Mucosa of descending colon (tissue), 3 donors: ENCODE results near the gene CFAP300. TPM values are rescaled to one million over a fixed set of nuclear protein-coding genes. Genes with fewer than 3 reads are reported as not detected.

Source experiments
- ATAC-seq: fragments of 200-7000 bp; cut with Tn5 transposase; one replicate; pipeline ENCODE4 v1.9.1; 2020; ENCODE audit warnings: mild to moderate bottlenecking, moderate library complexity
- DNase-seq, 3 donors: peaks; one replicate each; pipeline ENCODE4 v3.0.0-alpha.2; 2020
- H3K36me3 ChIP-seq: fragments of 200-600 bp; one replicate; pipeline ENCODE4 v1.8.0; 2021; ENCODE audit warnings: low read depth, mild to moderate bottlenecking
- H3K4me1 ChIP-seq: fragments of 200-600 bp; one replicate; pipeline ENCODE4 v1.8.0; 2021; ENCODE audit warnings: low read depth, mild to moderate bottlenecking
- H3K4me3 ChIP-seq: fragments of 200-600 bp; one replicate; pipeline ENCODE4 v1.8.0; 2021; ENCODE audit warnings: mild to moderate bottlenecking
- H3K9me3 ChIP-seq: fragments of 200-600 bp; one replicate; pipeline ENCODE4 v1.8.0; 2021; ENCODE audit warnings: mild to moderate bottlenecking
- CTCF ChIP-seq: fragments of 200-600 bp; IDR thresholded peaks from one replicate; pipeline ENCODE4 v1.8.0; 2022; ENCODE audit warnings: antibody characterized with exemption, mild to moderate bottlenecking
- intact Hi-C, 2 donors: fragments of 100-400 bp; cut with DNase I in 1 of 2; cut with micrococcal nuclease in 1 of 2; formaldehyde crosslinking; loops; one replicate each; pipeline versions ENCODE4 v1.11.0 to v1.11.1; 2022; cut with DNase I, micrococcal nuclease
- long read RNA-seq, 2 donors: library from polyadenylated mRNA; unstranded; transcript quantifications; one replicate each; pipeline ENCODE4 v2.0.0, GENCODE V29; 2019 to 2021
- total RNA-seq, 3 donors: library from RNA; stranded (reverse); fragmentation: NEBNext Ultra II Directional in 2 of 3; extraction: Animal tissue kit (Norgen Biotek cat#: 25700) in 2 of 3; gene quantifications; one replicate each; pipeline versions ENCODE4 v1.2.1 to v1.2.4, GENCODE V29; 2021 to 2023
- donor health status: DM: no; HTN: no; CAD: no; lungs with moderate emphysema.
- donor health status: DM: no; HTN: no; CAD: no.
- donor health status: DM: no; HTN: yes; CAD: no.

CFAP300 gene
- total RNA-seq: 1 to 10 TPM in 1 of 3 donors, under 1 TPM in 1, not detected in 1; 0.51 to 2.0 TPM
- long read RNA-seq, donor 1, partial matches to known transcripts: 0 of 2 reads
- long read RNA-seq, donor 1, other reads (novel, unspliced or antisense): 1 of 2 reads
- long read RNA-seq, donor 2, partial matches to known transcripts: 0 of 1 reads
- long read RNA-seq, donor 2, other reads (novel, unspliced or antisense): 1 of 1 reads

GRCh38 chr11:102047305-102047924 is at the start of gene CFAP300:
CFAP300 (plus strand) TSS chr11:102047437; CDS start chr11:102047471, 34 bp downstream.
- Histone ChIP-seq H3K9me3 (no peaks in the 10 kb centered on the region), H3K36me3 (no peaks in the 10 kb centered on the region), H3K4me1 (peaks cover 4% of the 10 kb centered on the region), H3K4me3 (no peak within 1 kb of the TSS)
- peak; percentile 94 for ATAC-seq
- intact Hi-C loops: no loop called here
- TF ChIP-seq CTCF: no peak
- DNase-seq: peak; percentile 83 to 87 (median 84)

- no peaks in the 10 kb centered on the region for H3K36me3 ChIP-seq
- intact Hi-C loops: no loop called here
- DNase-seq (no peak), ATAC-seq (no peak)
- H3K4me1 ChIP-seq: no peaks in the 10 kb centered on the region
- H3K4me3 ChIP-seq: no peak overlapping the region
- H3K9me3 ChIP-seq: no peaks in the 10 kb centered on the region
- TF ChIP-seq CTCF: no peak
Observed at GRCh38 chr11:102001657-102002338, 45.4 kb upstream of the CFAP300 start.

GRCh38 chr11:102004220-102004619 is 43.0 kb upstream of the CFAP300 start:
- Histone ChIP-seq H3K36me3 (no peaks in the 10 kb centered on the region), H3K4me3 (no peak overlapping the region), H3K9me3 (no peaks in the 10 kb centered on the region), H3K4me1 (peaks cover 5% of the 10 kb centered on the region)
- intact Hi-C loops: no loop called here
- ATAC-seq (no peak), DNase-seq (no peak)
- TF ChIP-seq CTCF: no peak

GRCh38 chr11:102005306-102005705 is 41.9 kb upstream of the CFAP300 start:
- DNase-seq (peak in 1 of 3 donors; percentile 12), ATAC-seq (no peak)
- Histone ChIP-seq H3K4me3 (no peak overlapping the region), H3K4me1 (peaks cover 5% of the 10 kb centered on the region), H3K9me3 (no peaks in the 10 kb centered on the region), H3K36me3 (no peaks in the 10 kb centered on the region)
- no peak for TF ChIP-seq CTCF
- intact Hi-C loops: no loop called here

GRCh38 chr11:102006835-102007566 is 40.2 kb upstream of the CFAP300 start:
- DNase-seq (peak in 2 of 3 donors; percentile 17 to 39), ATAC-seq (peak; percentile 23)
- Histone ChIP-seq H3K4me1 (peaks cover 5% of the 10 kb centered on the region), H3K36me3 (no peaks in the 10 kb centered on the region), H3K4me3 (no peak overlapping the region), H3K9me3 (no peaks in the 10 kb centered on the region)
- no peak for TF ChIP-seq CTCF
- intact Hi-C loops: loop anchor here in 1 of 2 donors (2.0 kb wide), 1 partner anchor 146 kb away; no protein-coding TSS in a partner anchor
